Lower leg skin (tissue), 3 donors: Measurements from ENCODE around the gene PCK1.

Experiments
- CTCF ChIP-seq, 3 donors: fragments of 450-650 bp; IDR thresholded peaks; one replicate each; pipeline ENCODE4 v1.5.1; 2016; ENCODE audit warnings: antibody characterized with exemption in 3 of 3, mild to moderate bottlenecking in 3 of 3, moderate library complexity in 2 of 3
- POLR2A ChIP-seq, 2 donors: fragments of 450-650 bp; IDR thresholded peaks; one replicate each; pipeline ENCODE4 v1.6.1; 2016 to 2017; ENCODE audit warnings: antibody characterized with exemption in 2 of 2, mild to moderate bottlenecking in 1 of 2, moderate library complexity in 1 of 2

GRCh38 chr20:57548177-57549058 is 12.5 kb upstream of the PCK1 start:
- TF ChIP-seq POLR2A (IDR thresholded peaks at IDR 0.05) (no peak), CTCF (IDR thresholded peaks at IDR 0.05) (no peak)
